Bronchial epithelial cell (primary cell): ENCODE measurements around the gene KIF17. TPM values are rescaled to one million over a fixed set of nuclear protein-coding genes. Genes with fewer than 3 reads are reported as not detected.

Experiments used
- DNase-seq: peaks from one replicate; pipeline ENCODE4 v3.0.0-alpha.2; 2010; ENCODE audit warnings: low read depth
- FAIRE-seq: peaks from 2 replicates; lab custom pipeline; 2011; peaks lifted over from hg19 to GRCh38; lab: Jason Lieb, UNC
- H3K27me3 ChIP-seq: 2 replicates; pipeline ENCODE4 v1.5.1; 2011; ENCODE audit warnings: low read length; ENCODE audit not compliant: control insufficient read depth, insufficient read depth
- H3K36me3 ChIP-seq: 2 replicates; pipeline ENCODE4 v1.5.1; 2011; ENCODE audit warnings: low read length; ENCODE audit not compliant: control insufficient read depth, insufficient read depth
- H3K4me3 ChIP-seq: 2 replicates; pipeline ENCODE4 v1.5.1; 2011; ENCODE audit warnings: mild to moderate bottlenecking, low read depth, low read length, control low read depth
- CTCF ChIP-seq: IDR thresholded peaks from 2 replicates; pipeline ENCODE4 v1.5.1; 2011; ENCODE audit warnings: mild to moderate bottlenecking, moderate library complexity, low read length, control low read depth, inconsistent platforms; ENCODE audit not compliant: insufficient read depth, severe bottlenecking
- total RNA-seq: library from RNA; depleted of rRNA; stranded (reverse); fragments of >200 nt; gene quantifications from 2 replicates; pipeline ENCODE4 v1.2.1, GENCODE V29; 2014

The KIF17 gene
- total RNA-seq, 1 donor from 2014 or later = 3.2 TPM

GRCh38 chr1:20666804-20667203, 51.0 kb downstream of the KIF17 start:
- no peaks in the 10 kb centered on the region for H3K36me3 ChIP-seq
- peak; percentile 37 for DNase-seq
- no peaks in the 10 kb centered on the region for H3K27me3 ChIP-seq
- FAIRE-seq = no peak
- no peak for TF ChIP-seq CTCF
- H3K4me3 ChIP-seq = no peak overlapping the region

- TF ChIP-seq CTCF = no peak
- Histone ChIP-seq H3K36me3 (no peaks in the 10 kb centered on the region), H3K27me3 (no peaks in the 10 kb centered on the region), H3K4me3 (no peak overlapping the region)
- FAIRE-seq (peak; percentile 18), DNase-seq (no peak)
Observed at GRCh38 chr1:20666146-20666545, 51.7 kb downstream of the KIF17 start.

- Histone ChIP-seq H3K4me3 (no peak overlapping the region), H3K36me3 (no peaks in the 10 kb centered on the region), H3K27me3 (no peaks in the 10 kb centered on the region)
- TF ChIP-seq CTCF = no peak
- DNase-seq (no peak), FAIRE-seq (no peak)
Observed at GRCh38 chr1:20665726-20666125, 52.1 kb downstream of the KIF17 start.

- FAIRE-seq (peak; percentile 47), DNase-seq (no peak)
- no peak for TF ChIP-seq CTCF
- H3K27me3 ChIP-seq = no peaks in the 10 kb centered on the region
- peaks cover 3% of the 10 kb centered on the region for H3K36me3 ChIP-seq
- H3K4me3 ChIP-seq = no peak overlapping the region
Observed at GRCh38 chr1:20663969-20664715, 53.7 kb downstream of the KIF17 start.

- Histone ChIP-seq H3K27me3 (no peaks in the 10 kb centered on the region), H3K36me3 (peaks cover 4% of the 10 kb centered on the region), H3K4me3 (no peak overlapping the region)
- FAIRE-seq (no peak), DNase-seq (no peak)
- TF ChIP-seq CTCF = no peak
Observed at GRCh38 chr1:20663365-20663764, 54.4 kb downstream of the KIF17 start.

GRCh38 chr1:20662110-20662475, 55.7 kb downstream of the KIF17 start:
- Histone ChIP-seq H3K4me3 (peak overlapping the region; percentile 77), H3K36me3 (peaks cover 5% of the 10 kb centered on the region), H3K27me3 (no peaks in the 10 kb centered on the region)
- DNase-seq (no peak), FAIRE-seq (peak; percentile 28)
- no peak for TF ChIP-seq CTCF
